Measurements from ENCODE around the gene MGMT. TPM values are rescaled to one million over a fixed set of nuclear protein-coding genes. Genes with fewer than 3 reads are reported as not detected.

The MGMT gene
- total and polyA plus RNA-seq, 2 of the 4 experiments (the other 2 are of a cell fraction) = 11.5 to 17.8 TPM

- Histone ChIP-seq H2BK15ac (ENCODE audit: low read depth, low read length) (no peak overlapping the region), H2BK5ac (ENCODE audit: low read depth, low read length, poor library complexity, severe bottlenecking) (no peak overlapping the region), H3K18ac (ENCODE audit: low read depth, low read length) (no peak overlapping the region), H3K27ac (ENCODE audit: insufficient read depth, low read length) (no peak overlapping the region), H3K36me3 (ENCODE audit: control insufficient read depth, insufficient read depth, low read length) (peaks cover 8% of the 10 kb centered on the region; the same call in 1 of the 2 replicates), H2BK20ac (ENCODE audit: low read depth, low read length) (no peak overlapping the region), H3K4me2 (ENCODE audit: low read depth, low read length) (no peak overlapping the region), H3K14ac (replicated peaks; ENCODE audit: low read depth, low read length) (no peak overlapping the region), H2BK120ac (ENCODE audit: low read depth, low read length) (no peak overlapping the region), H3K23ac (ENCODE audit: low read depth, low read length) (no peak overlapping the region), H3K56ac (ENCODE audit: extremely low read depth, insufficient read depth, low read length) (no peak overlapping the region), H3K4me1 (ENCODE audit: control insufficient read depth, insufficient read depth, low read length) (no peaks in the 10 kb centered on the region), H3K79me1 (ENCODE audit: low read depth in 1 of 2, low read length in 2 of 2) (no peaks in the 10 kb centered on the region), H3K27me3 (ENCODE audit: control insufficient read depth, insufficient read depth, low read length) (no peaks in the 10 kb centered on the region), H3K9ac (ENCODE audit: low read depth, low read length) (no peak overlapping the region), H3K9me1 (ENCODE audit: insufficient read depth, low read length) (no peaks in the 10 kb centered on the region), H2AK9ac (replicated peaks; ENCODE audit: low read depth, low read length, poor library complexity) (no peak overlapping the region), H2AFZ (replicated peaks; ENCODE audit: low read length, poor library complexity) (no peak overlapping the region), H3K4me3 (ENCODE audit: insufficient read depth, low read depth, low read length) (no peak overlapping the region), H3K4ac (ENCODE audit: low read depth, low read length) (no peak overlapping the region), H2AK5ac (ENCODE audit: low read depth, low read length) (no peak overlapping the region), H4K20me1 (ENCODE audit: insufficient read depth, low read length) (no peaks in the 10 kb centered on the region), H4K91ac (ENCODE audit: insufficient read depth, low read depth, low read length) (no peak overlapping the region), H4K5ac (ENCODE audit: low read depth, low read length) (no peak overlapping the region), H3K9me3 (ENCODE audit: control insufficient read depth, insufficient read depth, low read length) (peaks cover 9% of the 10 kb centered on the region), H4K8ac (ENCODE audit: low read depth in 2 of 2, low read length in 2 of 2) (no peak overlapping the region)
- WGBS, 2 experiments (ENCODE audit: extremely low coverage in 2 of 2, insufficient read length in 1 of 2) = no CpG with 5 or more reads among the region's 25 CpGs
- POLR2A ChIA-PET (ENCODE audit: unreplicated experiment) = no interaction called here
- BruUV-seq (replicated peaks) = no TSS peak
- TF ChIP-seq CTCF (conservative IDR thresholded peaks at IDR 0.05; ENCODE audit: low read depth, low read length) (no peak), MXI1 (IDR thresholded peaks at IDR 0.05; ENCODE audit: borderline replicate concordance, low read depth, low read length) (no peak), RAD21 (IDR thresholded peaks at IDR 0.05; ENCODE audit: low read length) (no peak), MAFK (IDR thresholded peaks at IDR 0.05; ENCODE audit: low read depth, low read length) (no peak), SMC3 (IDR thresholded peaks at IDR 0.05; ENCODE audit: low read depth, low read length) (no peak), NFE2L2 (IDR thresholded peaks at IDR 0.05; ENCODE audit: low read depth, low read length) (no peak), ELK1 (IDR thresholded peaks at IDR 0.05; ENCODE audit: borderline replicate concordance, low read depth, low read length) (no peak)
- ATAC-seq (ENCODE audit: low read depth) = no peak
- DNase-seq = no peak
- in situ Hi-C loops (cut with MboI; ENCODE audit: low sequenced_read_pairs) = no loop called here
- dilution Hi-C loops (cut with HindIII; ENCODE audit: low sequenced_read_pairs, unreplicated experiment) = no loop called here
- intact Hi-C loops (cut with micrococcal nuclease) = no loop called here
- CTCF ChIA-PET = no interaction called here
Measured at GRCh38 chr10:129761981-129762956, 295.2 kb downstream of the MGMT start.

Data from IMR-90 (cell line).